PC-9 (cell line): Measurements from ENCODE around the gene PRCC.

Experiments used
- CTCF ChIP-seq: fragments of 200-600 bp; sonication (generic); conservative IDR thresholded peaks from 2 replicates; pipeline ENCODE4 v1.6.1; 2017; ENCODE audit warnings: mixed run types, antibody characterized with exemption, mild to moderate bottlenecking, moderate library complexity
- EZH2 ChIP-seq: fragments of 200-600 bp; sonication (generic); IDR thresholded peaks from 2 replicates; pipeline ENCODE4 v1.8.0; 2017; ENCODE audit warnings: antibody characterized with exemption, low read depth

- TF ChIP-seq CTCF, result no peak
- no peak for TF ChIP-seq EZH2
Observed at GRCh38 chr1:156767101-156767878, at the start of gene PRCC.
